DND-41 (cell line): ENCODE data around the gene ASIC2.

Source experiments
- CTCF ChIP-seq: IDR thresholded peaks from 2 replicates; pipeline ENCODE4 v1.5.1; 2012; ENCODE audit warnings: borderline replicate concordance, low read length, moderate library complexity, mild to moderate bottlenecking; ENCODE audit not compliant: poor library complexity, severe bottlenecking; ENCODE audit errors: extremely low read depth
- EZH2 ChIP-seq: IDR thresholded peaks from 3 replicates; pipeline ENCODE4 v1.6.1; 2012; ENCODE audit warnings: borderline replicate concordance, low read depth, mild to moderate bottlenecking, moderate library complexity, low read length, inconsistent platforms; ENCODE audit not compliant: severe bottlenecking

GRCh38 chr17:33050611-33051140, 242.4 kb downstream of the ASIC2 start:
- TF ChIP-seq CTCF (no peak), EZH2 (no peak)
